ENCODE results near the gene RAD51B. TPM values are rescaled to one million over a fixed set of nuclear protein-coding genes. Genes with fewer than 3 reads are reported as not detected.

RAD51B gene
- total RNA-seq (10 to 100 TPM in 2 of 4 donors, 1 to 10 TPM in 2; 7.1 to 24.4 (median 16.8) TPM), polyA plus RNA-seq (1 to 10 TPM; 2.4 to 6.9 (median 4.3) TPM)

GRCh38 chr14:67819563-67820421, at the start of gene RAD51B:
Gene RAD51B (plus strand): TSS chr14:67819779.
- peak within 1 kb of the TSS; percentile 75 to 88 (median 78) for H3K4me3 ChIP-seq
- WGBS, 2 donors, result 1% methylated on average over 30 of the region's 30 CpGs
- peak; percentile 92 for DNase-seq
- no peaks in the 10 kb centered on the region for H3K27me3 ChIP-seq
- H3K4me1 ChIP-seq, result peaks cover 0 to 26% (median 19%) of the 10 kb centered on the region in 4 donors
- intact Hi-C loops (cut with DNase I), result no loop called here
- H3K36me3 ChIP-seq, result no peaks in the 10 kb centered on the region
- no peaks in the 10 kb centered on the region for H3K9me3 ChIP-seq
- H3K27ac ChIP-seq, result peak within 1 kb of the TSS; percentile 56 to 74 (median 65)
- peak in 3 of 4 donors; percentile 14 to 39 (median 21) for TF ChIP-seq POLR2AphosphoS5 (IDR thresholded peaks at IDR 0.05)
- TF ChIP-seq EP300 (IDR thresholded peaks at IDR 0.05), result no peak
- peak in 1 of 2 donors; percentile 13 for TF ChIP-seq POLR2A (IDR thresholded peaks at IDR 0.05)

DNA sequence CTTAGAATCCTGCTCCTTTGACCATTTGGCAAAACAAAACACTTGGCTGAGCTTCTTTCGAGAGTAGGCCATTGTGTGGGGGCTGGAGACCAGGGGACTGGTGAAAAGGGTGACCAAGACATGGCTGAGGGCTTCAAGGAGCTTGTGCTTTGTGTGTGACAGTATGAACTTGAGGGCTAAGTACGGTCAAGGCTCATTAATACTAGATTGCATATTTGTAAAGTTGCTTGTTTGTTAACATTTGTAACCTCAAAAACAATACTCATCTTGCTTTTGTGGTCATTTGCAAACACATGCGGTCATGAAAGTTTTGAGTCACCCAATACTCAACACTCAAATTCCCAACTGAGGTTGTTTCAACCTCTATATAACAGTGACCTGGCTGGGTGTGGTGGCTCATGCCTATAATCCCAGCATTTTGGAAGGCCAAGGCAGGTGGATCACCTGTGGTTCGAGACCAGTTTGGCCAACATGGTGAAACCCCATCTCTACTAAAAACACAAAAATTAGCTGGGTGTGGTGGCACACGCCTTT, 45.7 kb upstream of the RAD51B start:
- peaks cover 49 to 100% (median 73%) of the 10 kb centered on the region in 4 donors for H3K36me3 ChIP-seq
- TF ChIP-seq CTCF (IDR thresholded peaks at IDR 0.05), result no peak
- TF ChIP-seq POLR2AphosphoS5 (IDR thresholded peaks at IDR 0.05), result no peak
- no peak for TF ChIP-seq POLR2A (IDR thresholded peaks at IDR 0.05)
- TF ChIP-seq EP300 (IDR thresholded peaks at IDR 0.05), result no peak
- intact Hi-C loops (cut with DNase I), result no loop called here
- DNase-seq, result no peak
- H3K4me1 ChIP-seq, result no peaks in the 10 kb centered on the region
- no peaks in the 10 kb centered on the region for H3K27me3 ChIP-seq
- H3K4me3 ChIP-seq, result no peak overlapping the region
- H3K27ac ChIP-seq, result no peak overlapping the region
- H3K9me3 ChIP-seq, result no peaks in the 10 kb centered on the region
- 95 to 97% methylated on average over 5 of the region's 5 CpGs for WGBS, 2 donors

GRCh38 chr14:67776653-67777322, 42.8 kb upstream of the RAD51B start:
- Histone ChIP-seq H3K27ac (no peak overlapping the region), H3K9me3 (no peaks in the 10 kb centered on the region), H3K27me3 (no peaks in the 10 kb centered on the region), H3K4me3 (no peak overlapping the region), H3K4me1 (no peaks in the 10 kb centered on the region), H3K36me3 (peaks cover 48 to 100% (median 77%) of the 10 kb centered on the region in 4 donors)
- DNase-seq, result no peak
- intact Hi-C loops (cut with DNase I), result no loop called here
- TF ChIP-seq CTCF (IDR thresholded peaks at IDR 0.05) (no peak), POLR2AphosphoS5 (IDR thresholded peaks at IDR 0.05) (no peak), EP300 (IDR thresholded peaks at IDR 0.05) (no peak), POLR2A (IDR thresholded peaks at IDR 0.05) (no peak)
- 77 to 90% methylated on average over 4 of the region's 4 CpGs for WGBS, 2 donors

DNA sequence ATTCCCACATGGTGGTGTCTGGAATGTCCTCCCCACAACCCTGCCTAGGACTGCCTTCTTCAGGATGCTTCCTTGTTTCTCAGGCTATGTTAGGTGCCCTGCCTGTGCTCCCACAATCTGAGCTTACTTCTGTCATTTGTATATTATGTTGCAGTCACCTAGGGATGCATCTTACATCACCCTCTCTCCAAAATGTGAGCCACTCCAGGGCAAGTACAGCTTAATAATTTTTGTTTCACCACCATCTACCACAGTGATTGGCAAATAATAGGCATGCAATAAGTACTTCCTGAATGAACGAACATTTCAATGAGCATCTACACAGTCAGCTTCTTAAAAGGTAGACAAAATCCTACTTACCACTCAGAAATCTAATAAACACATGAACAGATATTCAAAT, 40.8 kb upstream of the RAD51B start:
- H3K27me3 ChIP-seq, result no peaks in the 10 kb centered on the region
- H3K36me3 ChIP-seq, result peaks cover 49 to 100% (median 85%) of the 10 kb centered on the region in 4 donors
- TF ChIP-seq POLR2AphosphoS5 (IDR thresholded peaks at IDR 0.05) (no peak), POLR2A (IDR thresholded peaks at IDR 0.05) (no peak), CTCF (IDR thresholded peaks at IDR 0.05) (no peak), EP300 (IDR thresholded peaks at IDR 0.05) (no peak)
- H3K27ac ChIP-seq, result no peak overlapping the region
- H3K4me1 ChIP-seq, result no peaks in the 10 kb centered on the region
- no peak for DNase-seq
- intact Hi-C loops (cut with DNase I), result no loop called here
- H3K9me3 ChIP-seq, result no peaks in the 10 kb centered on the region
- H3K4me3 ChIP-seq, result no peak overlapping the region
- 90% methylated on average over 1 of the region's 1 CpG for WGBS, 2 donors

- no peaks in the 10 kb centered on the region for H3K27me3 ChIP-seq
- H3K27ac ChIP-seq, result no peak overlapping the region
- no peak overlapping the region for H3K4me3 ChIP-seq
- TF ChIP-seq POLR2A (IDR thresholded peaks at IDR 0.05) (no peak), EP300 (IDR thresholded peaks at IDR 0.05) (no peak), POLR2AphosphoS5 (IDR thresholded peaks at IDR 0.05) (no peak), CTCF (IDR thresholded peaks at IDR 0.05) (no peak)
- peaks cover 55 to 100% (median 82%) of the 10 kb centered on the region in 4 donors for H3K36me3 ChIP-seq
- intact Hi-C loops (cut with DNase I), result no loop called here
- H3K9me3 ChIP-seq, result no peaks in the 10 kb centered on the region
- DNase-seq, result no peak
- WGBS, 2 donors, result 74 to 84% methylated on average over 3 of the region's 3 CpGs
- H3K4me1 ChIP-seq, result no peaks in the 10 kb centered on the region
Measured at GRCh38 chr14:67782090-67782489, 37.5 kb upstream of the RAD51B start.
